GM23338 (cell line): ENCODE measurements around the gene SIMC1. TPM values are rescaled to one million over a fixed set of nuclear protein-coding genes. Genes with fewer than 3 reads are reported as not detected.
"Not testable (repeated sequence)": the region's sequence is repeated elsewhere in the genome, so short reads cannot be mapped to it uniquely, and the experiment has no call there.

Experiments used
- ATAC-seq: fragments of 200-7000 bp; cut with Tn5 transposase; 3 replicates; pipeline ENCODE4 v1.9.1; 2020
- DNase-seq: peaks from one replicate; pipeline ENCODE4 v3.0.0-alpha.2; 2015; ENCODE audit warnings: low spot score
- H2AFZ ChIP-seq: fragments of 200-600 bp; sonication (generic); 2 replicates; pipeline ENCODE4 v1.8.0; 2016; ENCODE audit warnings: antibody characterized with exemption, mild to moderate bottlenecking, moderate library complexity
- H3F3A ChIP-seq: fragments of 200-600 bp; sonication (generic); replicated peaks from 2 replicates; pipeline ENCODE4 v1.8.0; 2017; ENCODE audit warnings: antibody characterized with exemption, mixed run types, low read depth
- H3K27ac ChIP-seq: fragments of 200-600 bp; sonication (generic); 2 replicates; pipeline ENCODE4 v1.6.1; 2016; ENCODE audit warnings: low read depth
- H3K27me3 ChIP-seq: fragments of 200-600 bp; sonication (generic); 2 replicates; pipeline ENCODE4 v1.8.0; 2016; ENCODE audit warnings: mild to moderate bottlenecking, mixed run types, moderate library complexity; ENCODE audit not compliant: insufficient read depth
- H3K36me3 ChIP-seq: fragments of 200-600 bp; sonication (generic); 2 replicates; pipeline ENCODE4 v1.8.0; 2016; ENCODE audit warnings: mild to moderate bottlenecking; ENCODE audit not compliant: insufficient read depth
- H3K4me1 ChIP-seq: fragments of 200-600 bp; sonication (generic); 2 replicates; pipeline ENCODE4 v1.8.0; 2016; ENCODE audit warnings: mild to moderate bottlenecking, moderate library complexity; ENCODE audit not compliant: insufficient read depth
- H3K4me2 ChIP-seq: fragments of 200-600 bp; sonication (generic); 2 replicates; pipeline ENCODE4 v1.7.1; 2017; ENCODE audit warnings: mixed run types
- H3K4me3 ChIP-seq: fragments of 200-600 bp; sonication (generic); 2 replicates; pipeline ENCODE4 v1.6.1; 2016; ENCODE audit warnings: mixed run types
- H3K79me2 ChIP-seq: fragments of 200-600 bp; sonication (generic); replicated peaks from 2 replicates; pipeline ENCODE4 v1.8.0; 2017; ENCODE audit warnings: mild to moderate bottlenecking; ENCODE audit not compliant: insufficient read depth
- H3K9me2 ChIP-seq: fragments of 200-600 bp; sonication (generic); 2 replicates; pipeline ENCODE4 v1.8.0; 2017; ENCODE audit not compliant: insufficient read depth
- H4K20me1 ChIP-seq: fragments of 200-600 bp; sonication (generic); replicated peaks from 2 replicates; pipeline ENCODE4 v1.8.0; 2017; ENCODE audit warnings: mild to moderate bottlenecking; ENCODE audit not compliant: insufficient read depth
- H3K27ac Mint-ChIP-seq: 2 replicates; pipeline ENCODE4 v1.8.0; 2020; ENCODE audit warnings: inconsistent platforms, mild to moderate bottlenecking, moderate library complexity, mixed read lengths
- H3K27me3 Mint-ChIP-seq: 3 replicates; pipeline ENCODE4 v1.8.0; 2022; ENCODE audit warnings: low read depth, mild to moderate bottlenecking, moderate library complexity, mixed read lengths, inconsistent platforms; ENCODE audit not compliant: insufficient read depth, poor library complexity
- H3K36me3 Mint-ChIP-seq: 3 replicates; pipeline ENCODE4 v1.8.0; 2021; ENCODE audit warnings: low read depth, mild to moderate bottlenecking, inconsistent platforms, moderate library complexity, mixed read lengths
- H3K4me1 Mint-ChIP-seq: 3 replicates; pipeline ENCODE4 v1.8.0; 2020; ENCODE audit warnings: mild to moderate bottlenecking, inconsistent platforms, mixed read lengths
- H3K4me3 Mint-ChIP-seq: 3 replicates; pipeline ENCODE4 v1.8.0; 2021; ENCODE audit warnings: moderate library complexity, mild to moderate bottlenecking, inconsistent platforms, mixed read lengths
- H3K9me3 Mint-ChIP-seq: 3 replicates; pipeline ENCODE4 v1.8.0; 2020; ENCODE audit warnings: moderate library complexity, mild to moderate bottlenecking, inconsistent platforms, mixed read lengths
- JUNB ChIP-seq: IDR thresholded peaks from one replicate; pipeline ENCODE4 v1.6.1; 2016; ENCODE audit warnings: antibody characterized with exemption; ENCODE audit not compliant: unreplicated experiment
- POLR2AphosphoS5 ChIP-seq: IDR thresholded peaks from 2 replicates; pipeline ENCODE4 v1.6.1; 2016; ENCODE audit warnings: antibody characterized with exemption, low read depth
- STAT1 ChIP-seq: IDR thresholded peaks from one replicate; pipeline ENCODE4 v1.6.1; 2016; ENCODE audit warnings: antibody characterized with exemption; ENCODE audit not compliant: unreplicated experiment
- long read RNA-seq: library from polyadenylated mRNA; unstranded; transcript quantifications from one replicate; pipeline ENCODE4 v2.0.0, GENCODE V29; 2020; ENCODE audit not compliant: unreplicated experiment
- polyA plus RNA-seq: library from polyadenylated mRNA; unstranded; fragments of >200 nt; fragmentation: Nextera tagmentation; extraction: Ambion mirVana; gene quantifications from 2 replicates; pipeline ENCODE4 v1.2.1, GENCODE V29; 2016
- total RNA-seq: library from RNA; depleted of rRNA; stranded (reverse); fragments of >200 nt; shearing (Covaris generic); gene quantifications from 2 replicates; pipeline ENCODE4 v1.2.3, GENCODE V29; 2014; rRNA removed

Gene SIMC1
- total RNA-seq (8.2 and 14.6 TPM in 2 replicates), polyA plus RNA-seq (8.6 and 9.4 TPM in 2 replicates)
- long read RNA-seq, partial matches to known transcripts, result 1 of 2 reads
- long read RNA-seq, other reads (novel, unspliced or antisense), result 0 of 2 reads

- H2AFZ ChIP-seq, H3K36me3 Mint-ChIP-seq, H3F3A ChIP-seq, H3K79me2 ChIP-seq, H3K27me3 Mint-ChIP-seq, H3K27ac ChIP-seq, H3K27ac Mint-ChIP-seq, H3K9me2 ChIP-seq, H3K9me3 Mint-ChIP-seq, H3K4me1 Mint-ChIP-seq, H4K20me1 ChIP-seq, H3K27me3 ChIP-seq, H3K36me3 ChIP-seq, H3K4me1 ChIP-seq: not testable (repeated sequence)
- H3K4me3 Mint-ChIP-seq, result peak within 1 kb of the TSS; percentile 59
- peak; percentile 25; the same call in 1 of the 2 replicates for TF ChIP-seq POLR2AphosphoS5
- DNase-seq (peak; percentile 73), ATAC-seq (peak; percentile 67)
- Histone ChIP-seq H3K4me3 (peak within 1 kb of the TSS; percentile 40; the same call in 1 of the 2 replicates), H3K4me2 (peak within 1 kb of the TSS; percentile 32; the same call in 1 of the 2 replicates)
Measured at GRCh38 chr5:176237971-176238644, at the start of gene SIMC1. TSS of gene SIMC1 (plus strand) at chr5:176238424. CDS start at chr5:176238509, 85 bp downstream.

DNA sequence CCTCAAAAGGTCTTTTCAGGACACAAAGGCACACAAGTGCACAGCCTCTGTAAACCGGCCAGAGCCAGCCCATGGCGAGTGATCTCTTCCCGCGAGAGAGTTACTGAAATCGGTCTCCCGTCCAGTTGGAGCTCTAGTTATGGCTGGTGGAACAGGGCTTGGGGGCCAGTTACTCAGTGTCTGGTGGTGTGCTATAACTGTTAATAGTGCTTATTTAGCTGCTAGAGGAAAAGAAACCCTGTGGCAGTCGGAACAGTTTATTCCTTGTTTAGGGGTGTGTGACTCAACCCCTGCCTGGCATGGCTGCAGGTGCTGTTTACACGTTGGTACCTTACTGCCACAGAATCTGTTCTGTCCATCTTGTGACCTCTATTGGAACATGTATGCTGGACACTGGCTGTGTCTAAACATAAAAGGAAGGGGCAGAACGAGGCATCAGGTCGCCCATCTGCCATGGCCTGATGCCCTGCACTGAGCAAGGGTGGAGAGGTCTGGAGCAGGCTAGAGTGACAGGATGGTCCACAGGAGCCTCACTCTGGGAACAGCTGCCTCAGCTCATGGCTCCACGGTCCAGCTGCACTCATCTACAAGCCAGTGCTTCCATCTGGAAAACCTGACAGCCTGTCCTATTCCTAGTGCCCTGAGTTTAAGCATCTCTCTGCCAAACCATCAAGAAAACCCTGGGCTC, 49.6 kb upstream of the SIMC1 start:
- no peak overlapping the region for H3K27ac Mint-ChIP-seq
- Histone ChIP-seq H3K27me3 (peaks cover 7% of the 10 kb centered on the region; the same call in 1 of the 2 replicates), H3K4me2 (no peak overlapping the region), H2AFZ (no peak overlapping the region), H3K9me2 (no peaks in the 10 kb centered on the region), H3K27ac (no peak overlapping the region), H3K4me3 (no peak overlapping the region), H3F3A (no peaks in the 10 kb centered on the region), H3K4me1 (no peaks in the 10 kb centered on the region), H3K36me3 (no peaks in the 10 kb centered on the region), H3K79me2 (no peaks in the 10 kb centered on the region), H4K20me1 (no peaks in the 10 kb centered on the region)
- ATAC-seq (no peak), DNase-seq (no peak)
- no peak for TF ChIP-seq JUNB
- H3K9me3 Mint-ChIP-seq, result no peaks in the 10 kb centered on the region
- H3K4me3 Mint-ChIP-seq, result no peak overlapping the region
- H3K27me3 Mint-ChIP-seq, result peaks cover 5% of the 10 kb centered on the region
- no peaks in the 10 kb centered on the region for H3K36me3 Mint-ChIP-seq
- peaks cover 6% of the 10 kb centered on the region; the same call in 2 of the 3 replicates for H3K4me1 Mint-ChIP-seq

DNA sequence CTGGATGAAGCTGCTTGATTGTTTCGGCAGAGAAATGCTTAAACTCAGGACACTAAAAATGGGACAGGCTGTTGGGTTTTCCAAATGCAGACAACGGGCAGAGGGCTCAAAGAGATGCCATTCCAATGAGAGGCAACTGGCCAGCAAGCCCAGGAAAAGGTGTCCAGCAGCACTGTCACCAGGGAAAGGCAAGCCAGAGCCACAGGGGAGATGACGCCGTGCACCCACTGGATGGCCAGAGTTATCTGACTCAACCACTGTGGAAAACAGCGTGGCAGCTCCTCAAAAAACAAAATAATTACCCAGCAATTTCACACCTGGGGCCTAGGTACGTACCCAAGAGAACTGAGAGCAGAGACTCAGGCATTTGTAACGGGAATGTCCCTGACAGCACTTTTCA, 48.4 kb upstream of the SIMC1 start:
- no peak overlapping the region for H3K27ac Mint-ChIP-seq
- Histone ChIP-seq H2AFZ (no peak overlapping the region), H3F3A (no peaks in the 10 kb centered on the region), H3K27ac (no peak overlapping the region), H3K36me3 (no peaks in the 10 kb centered on the region), H4K20me1 (no peaks in the 10 kb centered on the region), H3K4me1 (no peaks in the 10 kb centered on the region), H3K79me2 (no peaks in the 10 kb centered on the region), H3K27me3 (peaks cover 15% of the 10 kb centered on the region), H3K4me3 (no peak overlapping the region), H3K9me2 (no peaks in the 10 kb centered on the region), H3K4me2 (no peak overlapping the region)
- H3K27me3 Mint-ChIP-seq, result peaks cover 13% of the 10 kb centered on the region
- ATAC-seq (no peak), DNase-seq (no peak)
- no peak overlapping the region for H3K4me3 Mint-ChIP-seq
- H3K4me1 Mint-ChIP-seq, result 0 out of 3 replicates have a peak, but pooled peaks cover 2% of the 10 kb centered on the region
- no peaks in the 10 kb centered on the region for H3K36me3 Mint-ChIP-seq
- no peaks in the 10 kb centered on the region for H3K9me3 Mint-ChIP-seq
- no peak for TF ChIP-seq STAT1
